GM12891 (cell line): Measurements from ENCODE around the gene PAPPA2.

Experiments
- POLR2A ChIP-seq: IDR thresholded peaks from 2 replicates; pipeline ENCODE4 v1.6.1; 2011; ENCODE audit warnings: low read depth, low read length, control low read depth
- POLR2AphosphoS5 ChIP-seq: IDR thresholded peaks from 2 replicates; pipeline ENCODE4 v1.6.1; 2011; ENCODE audit warnings: low read depth, low read length, control low read depth
- TAF1 ChIP-seq: IDR thresholded peaks from 2 replicates; pipeline ENCODE4 v1.6.1; 2011; ENCODE audit warnings: low read depth, low read length, control low read depth

GRCh38 chr1:176815621-176816020 is 352.6 kb downstream of the PAPPA2 start:
- no peak for TF ChIP-seq POLR2AphosphoS5
- no peak for TF ChIP-seq POLR2A
- TF ChIP-seq TAF1 = no peak
